GM12878 (cell line): ENCODE data around the gene TNFAIP3. TPM values are rescaled to one million over a fixed set of nuclear protein-coding genes. Genes with fewer than 3 reads are reported as not detected.
A peak's percentile ranks its signal among the peaks of the same experiment; 100 is the strongest.

Source experiments
- ASH2L ChIP-seq: fragments of 300-600, 200-600 bp; sonication (generic); IDR thresholded peaks from 2 replicates; pipeline ENCODE4 v1.6.1; 2017; ENCODE audit warnings: low read depth, mild to moderate bottlenecking, borderline replicate concordance
- ATF7 ChIP-seq: fragments of 450-650 bp; IDR thresholded peaks from 2 replicates; pipeline ENCODE4 v1.6.1; 2016; ENCODE audit warnings: low read depth, mild to moderate bottlenecking
- CBX5 ChIP-seq: sonication (generic); IDR thresholded peaks from 2 replicates; pipeline ENCODE4 v1.6.1; 2016; ENCODE audit warnings: low read depth, moderate library complexity, mild to moderate bottlenecking, inconsistent platforms
- CHD2 ChIP-seq: IDR thresholded peaks from 2 replicates; pipeline ENCODE4 v1.6.1; 2011; ENCODE audit warnings: low read depth, low read length, improper control_type of control experiment, borderline replicate concordance
- CHD4 ChIP-seq: fragments of 200-600 bp; sonication (generic); IDR thresholded peaks from 2 replicates; pipeline ENCODE4 v1.6.1; 2016; ENCODE audit warnings: mild to moderate bottlenecking
- CREM ChIP-seq: IDR thresholded peaks from 2 replicates; pipeline ENCODE4 v1.6.1; 2014; ENCODE audit warnings: antibody characterized with exemption, low read depth
- FOXK2 ChIP-seq: fragments of 450-650 bp; IDR thresholded peaks from 2 replicates; pipeline ENCODE4 v1.6.1; 2017; ENCODE audit warnings: mild to moderate bottlenecking, moderate library complexity
- GATAD2B ChIP-seq: fragments of 450-650 bp; conservative IDR thresholded peaks from 2 replicates; pipeline ENCODE4 v1.6.1; 2017; ENCODE audit warnings: low read depth, mild to moderate bottlenecking, moderate library complexity
- HCFC1 ChIP-seq: fragments of 150-350 bp; IDR thresholded peaks from 2 replicates; pipeline ENCODE4 v1.6.1; 2014; ENCODE audit warnings: low read length
- HSF1 ChIP-seq: fragments of 150-350 bp; IDR thresholded peaks from 2 replicates; pipeline ENCODE4 v1.6.1; 2014; ENCODE audit warnings: mild to moderate bottlenecking, low read depth, low read length
- KDM1A ChIP-seq: fragments of 200-600 bp; sonication (generic); IDR thresholded peaks from 2 replicates; pipeline ENCODE4 v1.6.1; 2016; ENCODE audit warnings: borderline replicate concordance
- MEF2B ChIP-seq: fragments of 450-650 bp; IDR thresholded peaks from 2 replicates; pipeline ENCODE4 v1.6.1; 2018; ENCODE audit warnings: mild to moderate bottlenecking, moderate library complexity; ENCODE audit not compliant: partially characterized antibody, poor library complexity, severe bottlenecking
- MTA3 ChIP-seq: IDR thresholded peaks from 2 replicates; pipeline ENCODE4 v1.6.1; 2012; ENCODE audit warnings: low read length, inconsistent platforms, borderline replicate concordance
- MXI1 ChIP-seq: fragments of 150-350 bp; IDR thresholded peaks from 2 replicates; pipeline ENCODE4 v1.6.1; 2011; ENCODE audit warnings: low read depth, mild to moderate bottlenecking, inconsistent platforms, low read length, improper control_type of control experiment
- NRF1 ChIP-seq: conservative IDR thresholded peaks from 2 replicates; pipeline ENCODE4 v1.6.1; 2011; ENCODE audit warnings: mild to moderate bottlenecking, low read depth, low read length, improper control_type of control experiment
- RAD21 ChIP-seq: IDR thresholded peaks from 2 replicates; pipeline ENCODE4 v1.6.1; 2011; ENCODE audit warnings: mild to moderate bottlenecking, low read depth, low read length, moderate library complexity; ENCODE audit not compliant: insufficient read depth
- RCOR1 ChIP-seq: conservative IDR thresholded peaks from 2 replicates; pipeline ENCODE4 v1.6.1; 2012; ENCODE audit warnings: low read depth, low read length, improper control_type of control experiment
- REST ChIP-seq: IDR thresholded peaks from 2 replicates; pipeline ENCODE4 v1.6.1; 2012; ENCODE audit warnings: mild to moderate bottlenecking, low read depth, low read length
- TCF12 ChIP-seq: IDR thresholded peaks from 2 replicates; pipeline ENCODE4 v1.6.1; 2011; ENCODE audit warnings: low read depth, mild to moderate bottlenecking, low read length
- YBX1 ChIP-seq: fragments of 450-650 bp; IDR thresholded peaks from 2 replicates; pipeline ENCODE4 v1.6.1; 2016; ENCODE audit warnings: antibody characterized with exemption
- ZZZ3 ChIP-seq: IDR thresholded peaks from 2 replicates; pipeline ENCODE4 v1.6.1; 2011; ENCODE audit warnings: low read depth; ENCODE audit not compliant: control insufficient read depth, insufficient read length
- polyA plus RNA-seq, 11 experiments: library from polyadenylated mRNA; depleted of rRNA in 4 of 11; unstranded in 6 of 11; stranded (reverse) in 5 of 11; fragments of >200 nt; fragmentation: Nextera tagmentation in 4 of 11; fragmentation: Illumina TruSeq in 1 of 11; extraction: Ambion mirVana in 4 of 11; extraction: Trizol in 1 of 11; gene quantifications; 1 replicate in 1 of 11; 2 replicates in 10 of 11; pipeline versions ENCODE4 v1.2.1 to v1.2.3, GENCODE V29; 2011 to 2016; ENCODE audit warnings: inconsistent platforms in 2 of 11, missing spikeins in 2 of 11, low read depth in 1 of 11
- total RNA-seq, 4 experiments: library from RNA; depleted of rRNA in 3 of 4; stranded (reverse); fragments of >200 nt in 3 of 4; fragmentation: Illumina TruSeq in 1 of 4; extraction: Trizol in 1 of 4; gene quantifications; 2 replicates each; pipeline versions ENCODE4 v1.2.1 to v1.2.3, GENCODE V29; 2013 to 2021
- TF ChIP-seq, protein P1 (sequence below): fragments of 450-650 bp; IDR thresholded peaks from 2 replicates; pipeline ENCODE4 v1.6.1; 2016; ENCODE audit warnings: mild to moderate bottlenecking
- TF ChIP-seq, protein P2 (sequence below): fragments of 450-650 bp; IDR thresholded peaks from 2 replicates; pipeline ENCODE4 v1.6.1; 2017; ENCODE audit warnings: borderline replicate concordance

TNFAIP3 gene
- total and polyA plus RNA-seq, 10 of the 15 experiments (the other 5 are each of a cell fraction or from before 2014, with no cell fraction given), result 18.0 to 350 (median 127) TPM

DNA sequence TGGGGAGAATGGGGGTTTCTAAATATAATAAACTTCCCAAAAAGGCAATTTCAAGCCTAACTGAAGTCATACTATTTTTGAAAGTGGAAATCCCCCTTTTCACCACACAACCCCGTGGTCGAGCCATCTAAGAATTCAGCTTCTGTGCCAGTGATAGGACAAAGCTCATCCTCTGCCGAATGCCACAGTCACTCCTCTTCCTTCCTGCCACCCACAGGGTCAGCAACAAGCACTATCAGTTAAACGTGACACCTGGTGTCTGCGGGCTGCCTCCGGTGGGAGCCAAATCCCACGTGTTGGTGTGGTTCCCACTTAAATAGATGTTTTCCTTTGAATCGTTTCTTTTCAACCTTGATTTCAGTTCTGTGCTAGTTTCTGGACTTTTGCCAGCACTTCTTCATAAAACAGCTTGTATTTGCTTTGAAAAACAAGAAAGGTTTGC, 60.7 kb downstream of the TNFAIP3 start (continued):
- TF ChIP-seq REST, result peak; percentile 15; the same call in 1 of the 2 replicates
- TF ChIP-seq, protein P1, sequence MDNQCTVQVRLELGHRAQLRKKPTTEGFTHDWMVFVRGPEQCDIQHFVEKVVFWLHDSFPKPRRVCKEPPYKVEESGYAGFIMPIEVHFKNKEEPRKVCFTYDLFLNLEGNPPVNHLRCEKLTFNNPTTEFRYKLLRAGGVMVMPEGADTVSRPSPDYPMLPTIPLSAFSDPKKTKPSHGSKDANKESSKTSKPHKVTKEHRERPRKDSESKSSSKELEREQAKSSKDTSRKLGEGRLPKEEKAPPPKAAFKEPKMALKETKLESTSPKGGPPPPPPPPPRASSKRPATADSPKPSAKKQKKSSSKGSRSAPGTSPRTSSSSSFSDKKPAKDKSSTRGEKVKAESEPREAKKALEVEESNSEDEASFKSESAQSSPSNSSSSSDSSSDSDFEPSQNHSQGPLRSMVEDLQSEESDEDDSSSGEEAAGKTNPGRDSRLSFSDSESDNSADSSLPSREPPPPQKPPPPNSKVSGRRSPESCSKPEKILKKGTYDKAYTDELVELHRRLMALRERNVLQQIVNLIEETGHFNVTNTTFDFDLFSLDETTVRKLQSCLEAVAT, result peak; percentile 90
- TF ChIP-seq, protein P2, sequence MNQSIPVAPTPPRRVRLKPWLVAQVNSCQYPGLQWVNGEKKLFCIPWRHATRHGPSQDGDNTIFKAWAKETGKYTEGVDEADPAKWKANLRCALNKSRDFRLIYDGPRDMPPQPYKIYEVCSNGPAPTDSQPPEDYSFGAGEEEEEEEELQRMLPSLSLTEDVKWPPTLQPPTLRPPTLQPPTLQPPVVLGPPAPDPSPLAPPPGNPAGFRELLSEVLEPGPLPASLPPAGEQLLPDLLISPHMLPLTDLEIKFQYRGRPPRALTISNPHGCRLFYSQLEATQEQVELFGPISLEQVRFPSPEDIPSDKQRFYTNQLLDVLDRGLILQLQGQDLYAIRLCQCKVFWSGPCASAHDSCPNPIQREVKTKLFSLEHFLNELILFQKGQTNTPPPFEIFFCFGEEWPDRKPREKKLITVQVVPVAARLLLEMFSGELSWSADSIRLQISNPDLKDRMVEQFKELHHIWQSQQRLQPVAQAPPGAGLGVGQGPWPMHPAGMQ, result no peak
- peak; percentile 81 for TF ChIP-seq CHD2
- no peak for TF ChIP-seq ASH2L
- TF ChIP-seq CBX5, result peak; percentile 41; the same call in 1 of the 2 replicates
- TF ChIP-seq CHD4, result no peak
- TF ChIP-seq HSF1, result no peak
- no peak for TF ChIP-seq NRF1
- TF ChIP-seq GATAD2B, result peak; percentile 89
- TF ChIP-seq CREM, result peak; percentile 86
- TF ChIP-seq HCFC1, result no peak
- peak; percentile 92; the same call in 1 of the 2 replicates for TF ChIP-seq MTA3
- peak; percentile 86 for TF ChIP-seq ATF7
- peak; percentile 89 for TF ChIP-seq TCF12
- peak; percentile 86 for TF ChIP-seq MXI1
- 0 out of 2 replicates have a peak, but pooled peaks have one; percentile 4 for TF ChIP-seq RAD21
- TF ChIP-seq YBX1, result no peak
- no peak for TF ChIP-seq ZZZ3
- peak; percentile 94 for TF ChIP-seq MEF2B
- TF ChIP-seq FOXK2, result no peak
- no peak for TF ChIP-seq KDM1A
- TF ChIP-seq RCOR1, result no peak
